ENCODE results near the gene OSER1.

The OSER1 gene

GRCh38 chr20:44254073-44254472, 43.5 kb upstream of the OSER1 start (continued):
- TF ChIP-seq ZNF26 (tag by site-specific recombination; IDR thresholded peaks at IDR 0.05) = no peak
- no peak for TF ChIP-seq ZNF362 (tag by site-specific recombination; IDR thresholded peaks at IDR 0.05)
- TF ChIP-seq ZBTB20 (tag by site-specific recombination; IDR thresholded peaks at IDR 0.05) = no peak
- no peak for TF ChIP-seq ZNF404 (tag by site-specific recombination; IDR thresholded peaks at IDR 0.05)

GRCh38 chr20:44253528-44253927, 43.0 kb upstream of the OSER1 start:
- no peaks in the 10 kb centered on the region for H3K4me1 ChIP-seq (ENCODE audit: control insufficient read depth, insufficient read depth, low read length)
- ChIA-PET POLR2A (no interaction called here), CTCF (interaction anchor here (1.0 to 1.5 kb wide), 3 partner anchors 36 to 58 kb away, joined by 5 to 7 read pairs (median 5); partner anchors contain the start of gene FITM2)
- no peak overlapping the region for H3K27ac ChIP-seq (ENCODE audit: extremely low read depth, low read depth, low read length)
- H3K36me3 ChIP-seq (ENCODE audit: control insufficient read depth in 2 of 2, insufficient read depth in 1 of 2, low read length in 2 of 2) = no peaks in the 10 kb centered on the region
- no peaks in the 10 kb centered on the region for H3K9me3 ChIP-seq (ENCODE audit: control insufficient read depth, insufficient read depth, low read depth, low read length)
- no peak for TF ChIP-seq ZNF146 (tag by site-specific recombination; IDR thresholded peaks at IDR 0.05)
- no peak for TF ChIP-seq ZNF112 (tag by site-specific recombination; IDR thresholded peaks at IDR 0.05)
- no peak for TF ChIP-seq ZNF157 (tag by site-specific recombination; IDR thresholded peaks at IDR 0.05)
- no peak for TF ChIP-seq ZEB2 (tag by site-specific recombination; IDR thresholded peaks at IDR 0.05)
- TF ChIP-seq OVOL3 (tag by site-specific recombination; IDR thresholded peaks at IDR 0.05) = no peak
- TF ChIP-seq PRDM1 (tag by site-specific recombination; IDR thresholded peaks at IDR 0.05) = no peak
- no peak for TF ChIP-seq ZNF239 (tag by site-specific recombination; IDR thresholded peaks at IDR 0.05)
- TF ChIP-seq ZNF610 (tag by site-specific recombination; IDR thresholded peaks at IDR 0.05; ENCODE audit: borderline replicate concordance) = no peak
- TF ChIP-seq ZNF654 (tag by site-specific recombination; IDR thresholded peaks at IDR 0.05; ENCODE audit: low read depth) = no peak
- H3K4me3 ChIP-seq (ENCODE audit: low read depth, low read length) = no peak overlapping the region

GRCh38 chr20:44251284-44251683, 40.7 kb upstream of the OSER1 start:
- H3K9me3 ChIP-seq (ENCODE audit: control insufficient read depth, insufficient read depth, low read depth, low read length) = no peaks in the 10 kb centered on the region
- no peak overlapping the region for H3K4me3 ChIP-seq (ENCODE audit: low read depth, low read length)
- no peaks in the 10 kb centered on the region for H3K36me3 ChIP-seq (ENCODE audit: control insufficient read depth in 2 of 2, insufficient read depth in 1 of 2, low read length in 2 of 2)
- ChIA-PET POLR2A (no interaction called here), CTCF (interaction anchor here (0.6 to 1.3 kb wide), 2 partner anchors 21 to 890 kb away, joined by 4 to 6 read pairs; no protein-coding TSS in a partner anchor)
- H3K27ac ChIP-seq (ENCODE audit: extremely low read depth, low read depth, low read length) = no peak overlapping the region
- H3K4me1 ChIP-seq (ENCODE audit: control insufficient read depth, insufficient read depth, low read length) = no peaks in the 10 kb centered on the region
- no peak for TF ChIP-seq ZBTB8A (tag by site-specific recombination; IDR thresholded peaks at IDR 0.05)
- TF ChIP-seq ZNF585B (tag by site-specific recombination; IDR thresholded peaks at IDR 0.05) = no peak
- no peak for TF ChIP-seq MEIS1 (CRISPR knock-in tag; IDR thresholded peaks at IDR 0.05; ENCODE audit: borderline replicate concordance)
- TF ChIP-seq ZBTB7A (tag by site-specific recombination; IDR thresholded peaks at IDR 0.05; ENCODE audit: low read depth) = no peak
- TF ChIP-seq ZNF513 (tag by site-specific recombination; IDR thresholded peaks at IDR 0.05) = no peak
- TF ChIP-seq ZNF10 (tag by site-specific recombination; IDR thresholded peaks at IDR 0.05) = no peak
- TF ChIP-seq ZNF580 (tag by site-specific recombination; IDR thresholded peaks at IDR 0.05) = no peak
- TF ChIP-seq ZNF335 (tag by site-specific recombination; conservative IDR thresholded peaks at IDR 0.05) = no peak
- TF ChIP-seq ZNF660 (tag by site-specific recombination; IDR thresholded peaks at IDR 0.05) = no peak
- no peak for TF ChIP-seq ZNF610 (tag by site-specific recombination; IDR thresholded peaks at IDR 0.05; ENCODE audit: borderline replicate concordance)
- TF ChIP-seq RBAK (tag by site-specific recombination; IDR thresholded peaks at IDR 0.05) = no peak
- no peak for TF ChIP-seq ZNF214 (tag by site-specific recombination; IDR thresholded peaks at IDR 0.05; ENCODE audit: borderline replicate concordance)
- TF ChIP-seq ZNF16 (tag by site-specific recombination; IDR thresholded peaks at IDR 0.05; ENCODE audit: low read depth) = no peak
- no peak for TF ChIP-seq ZBTB49 (tag by site-specific recombination; IDR thresholded peaks at IDR 0.05; ENCODE audit: low read depth)
- TF ChIP-seq ZFP69B (tag by site-specific recombination; IDR thresholded peaks at IDR 0.05) = no peak
- TF ChIP-seq ZNF571 (tag by site-specific recombination; IDR thresholded peaks at IDR 0.05) = no peak
- TF ChIP-seq BCL11A (tag by site-specific recombination; IDR thresholded peaks at IDR 0.05; ENCODE audit: low read depth) = no peak
- no peak for TF ChIP-seq ZNF138 (tag by site-specific recombination; IDR thresholded peaks at IDR 0.05; ENCODE audit: borderline replicate concordance)
- TF ChIP-seq ZEB2 (tag by site-specific recombination; IDR thresholded peaks at IDR 0.05) = no peak

Data from HEK293 (cell line).